PC-9 (cell line): ENCODE results near the gene DDX10.

Experiments
- CTCF ChIP-seq: fragments of 200-600 bp; sonication (generic); conservative IDR thresholded peaks from 2 replicates; pipeline ENCODE4 v1.6.1; 2017; ENCODE audit warnings: mixed run types, antibody characterized with exemption, mild to moderate bottlenecking, moderate library complexity
- EZH2 ChIP-seq: fragments of 200-600 bp; sonication (generic); IDR thresholded peaks from 2 replicates; pipeline ENCODE4 v1.8.0; 2017; ENCODE audit warnings: antibody characterized with exemption, low read depth

- TF ChIP-seq CTCF: peak; percentile 68
- no peak for TF ChIP-seq EZH2
Observed at GRCh38 chr11:108734956-108735559, 70.2 kb downstream of the DDX10 start.
